ENCODE data around the gene PSMB3. TPM values are rescaled to one million over a fixed set of nuclear protein-coding genes. Genes with fewer than 3 reads are reported as not detected.

Gene PSMB3
- 154 TPM for total RNA-seq
- long read RNA-seq, transcript PSMB3-211 (6 exons, 773 nt): major isoform, 75 of 76 reads
- long read RNA-seq, partial matches to known transcripts: 1 of 76 reads
- long read RNA-seq, other reads (novel, unspliced or antisense): 0 of 76 reads

DNA sequence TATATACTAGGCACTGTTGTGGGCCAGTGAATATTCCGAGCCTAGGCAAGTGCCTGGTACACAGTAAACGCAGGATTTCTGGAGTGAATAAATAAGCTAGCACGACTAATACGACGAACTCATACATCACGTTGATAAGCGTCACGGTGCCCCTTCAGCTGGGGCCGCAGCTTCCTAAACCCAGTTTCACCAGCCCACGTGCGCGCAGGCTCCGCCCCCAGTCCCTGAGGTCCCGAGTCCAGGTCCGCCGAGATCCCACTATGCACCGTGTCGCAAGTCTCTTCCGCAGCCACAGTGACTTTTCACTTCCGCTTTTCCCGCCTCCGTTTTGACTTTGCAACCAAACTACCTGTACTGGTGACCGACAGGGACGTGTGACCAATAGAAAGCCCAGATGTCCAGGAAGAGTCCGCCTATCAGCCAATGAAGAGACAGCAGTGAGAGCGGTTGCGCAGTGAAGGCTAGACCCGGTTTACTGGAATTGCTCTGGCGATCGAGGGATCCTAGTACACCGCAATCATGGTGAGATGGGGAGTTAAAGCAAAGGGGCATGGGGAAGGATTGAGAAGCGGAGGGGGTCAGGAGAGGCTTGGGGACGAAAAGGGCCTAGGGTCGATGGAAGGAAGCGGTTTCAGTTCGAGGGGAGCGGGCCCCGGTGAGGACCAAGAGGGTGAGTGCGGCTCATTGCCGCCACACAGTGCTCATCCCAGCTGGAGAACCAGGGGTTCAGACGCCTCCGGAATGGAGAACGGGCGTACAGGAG lies at the start of gene PSMB3:
TSS of gene PSMB3 (plus strand) at position 434 of the 763 bp plus-strand sequence. CDS start at position 520, 86 bp downstream.
- intact Hi-C loops (cut with DNase I): loop anchor here (5.0 kb wide), 1 partner anchor 45 kb away; the partner anchor contains the start of gene PIP4K2B
- peak; percentile 85 for ATAC-seq (ENCODE audit: poor library complexity)

DNA sequence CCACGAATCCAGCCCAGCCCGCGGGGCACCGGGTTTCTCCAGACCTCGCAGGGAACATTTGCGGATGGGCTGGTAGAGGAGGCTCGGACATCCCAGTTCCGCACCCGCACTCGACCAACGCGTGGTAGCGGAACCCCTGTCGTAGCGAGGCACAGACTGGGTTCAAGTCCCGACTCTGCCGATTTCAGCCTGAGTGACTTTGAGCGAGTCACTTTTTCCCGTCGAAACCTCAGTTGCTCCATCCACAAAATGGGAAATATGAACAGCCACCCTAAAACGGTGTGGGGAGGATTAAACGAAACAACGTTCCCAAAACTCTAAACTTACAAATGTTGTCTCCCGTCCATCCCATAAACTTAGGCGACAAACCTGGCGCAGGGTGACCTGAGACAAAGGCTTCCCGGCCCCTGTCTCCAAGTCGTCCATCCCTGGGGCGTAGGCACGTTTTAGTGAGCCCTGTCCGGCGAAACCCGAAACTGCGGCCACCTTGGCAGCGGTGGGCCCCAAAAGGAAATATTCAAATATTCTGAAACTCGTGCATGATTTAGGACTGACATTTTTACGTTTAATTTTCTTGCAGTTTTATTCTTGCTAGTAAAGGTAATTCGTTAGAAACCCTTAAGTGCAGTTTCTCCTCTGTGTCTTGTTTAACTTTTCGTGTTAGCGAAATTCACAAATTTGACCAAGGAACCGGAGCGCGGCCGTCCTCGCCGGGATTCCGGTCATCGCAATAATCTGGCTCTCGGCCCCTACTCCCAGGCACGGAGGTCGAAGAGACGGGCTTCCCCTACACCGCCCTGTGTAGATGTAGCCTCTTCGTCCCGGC lies 49.4 kb upstream of the PSMB3 start:
- peak; percentile 55 for DNase-seq
- intact Hi-C loops (cut with DNase I): loop anchor here (5.0 kb wide), 1 partner anchor 34 kb away; no protein-coding TSS in a partner anchor
- peak; percentile 0 for ATAC-seq (ENCODE audit: poor library complexity)

More for the DNA sequence above, at the start of gene PSMB3:
- DNase-seq: peak; percentile 96

DNA sequence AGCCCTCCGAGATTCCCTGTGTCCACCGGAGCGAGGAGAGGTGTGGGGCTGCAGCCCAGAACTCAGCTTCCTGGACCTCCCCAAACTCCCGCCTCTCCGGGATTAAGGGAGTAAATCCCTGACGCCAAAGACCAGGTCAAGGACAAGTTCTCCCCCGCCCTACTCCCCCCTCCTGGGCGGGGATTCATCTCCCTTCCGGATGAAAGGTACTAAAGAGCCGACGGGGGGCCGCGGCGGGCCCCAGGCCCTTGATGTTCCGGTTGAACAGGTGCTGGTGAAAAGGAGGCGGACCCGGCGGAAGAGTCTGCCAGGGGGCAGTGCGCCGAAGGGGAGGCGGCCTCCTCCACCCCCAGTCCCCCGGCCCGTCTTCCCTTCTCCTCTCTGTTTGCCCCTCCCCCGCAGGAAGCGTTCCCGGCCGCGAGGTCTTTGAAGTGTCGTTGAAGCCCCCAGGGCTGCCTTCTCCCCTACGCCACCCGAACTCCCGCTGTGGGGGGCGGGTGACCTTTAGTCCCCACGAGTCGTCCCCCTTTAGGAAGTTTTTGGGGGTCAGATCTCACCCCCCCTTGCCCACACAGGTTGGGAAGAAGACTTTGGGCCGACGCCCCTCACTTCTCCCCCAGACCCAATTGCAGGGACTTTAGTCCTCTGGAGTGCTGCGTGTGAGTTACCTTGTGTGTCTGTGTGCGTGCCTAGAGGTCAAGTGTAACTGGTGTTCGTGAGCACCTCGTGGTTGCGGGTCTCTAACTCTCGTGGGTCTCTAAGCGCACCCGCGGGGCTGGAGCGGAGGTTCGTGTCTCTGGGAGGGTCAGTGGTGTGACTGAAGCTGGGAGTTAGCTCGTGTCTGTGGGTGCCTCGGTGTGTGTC lies 48.6 kb upstream of the PSMB3 start:
- ATAC-seq (ENCODE audit: poor library complexity) (peak; percentile 53), DNase-seq (peak; percentile 88)
- intact Hi-C loops (cut with DNase I): loop anchor here (5.0 kb wide), 1 partner anchor 33 kb away; no protein-coding TSS in a partner anchor

DNA sequence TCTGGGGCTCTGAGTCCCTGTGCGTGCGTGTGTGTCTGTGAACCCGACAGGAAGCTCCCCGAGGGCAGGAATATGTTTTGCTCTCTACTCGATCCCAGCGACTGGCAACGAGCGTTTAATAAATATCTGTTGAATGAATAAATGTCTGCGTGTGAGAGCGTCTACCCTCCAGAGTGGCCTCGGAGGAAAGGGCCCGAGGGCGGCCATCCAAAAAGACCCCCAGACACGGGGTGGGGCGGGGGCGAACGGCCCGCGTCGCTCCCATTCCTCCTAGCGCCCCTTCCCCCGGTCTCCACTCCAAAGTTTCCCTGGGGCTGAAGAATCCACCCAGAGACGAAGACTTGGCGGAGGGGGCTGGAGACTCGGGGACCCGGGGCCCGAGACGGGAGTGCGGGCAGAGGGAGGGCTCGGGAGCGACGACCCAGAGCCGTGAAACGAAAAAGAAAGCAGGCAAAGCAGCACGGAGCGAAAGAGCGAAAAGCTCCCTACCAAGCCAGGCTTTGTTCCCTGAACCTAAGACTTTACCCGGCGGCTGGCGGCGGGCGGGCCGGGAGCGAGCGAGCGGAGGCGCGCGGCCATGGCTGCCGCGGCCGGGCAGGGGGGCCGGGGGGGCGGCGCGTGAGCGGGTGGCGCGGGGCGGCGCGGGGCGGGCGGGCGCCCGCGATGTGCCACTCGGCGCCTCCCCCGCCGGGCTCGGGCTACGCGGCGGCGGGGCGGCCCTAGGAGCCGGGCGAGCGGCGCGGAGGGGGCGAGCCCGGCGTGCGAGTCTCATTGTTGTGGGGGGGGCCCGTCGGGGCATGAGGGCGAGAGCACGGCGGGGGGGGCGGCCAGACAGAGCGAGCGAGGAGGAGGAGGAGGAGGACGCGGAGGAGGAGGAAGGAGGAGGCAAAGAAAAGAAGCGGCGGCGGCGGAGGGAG lies 47.7 kb upstream of the PSMB3 start, which contains the start of gene MLLT6:
TSS of gene MLLT6 (plus strand) at position 668 of the 917 bp plus-strand sequence. CDS start 360 bp downstream, outside the sequence.
- DNase-seq: peak; percentile 89
- ATAC-seq (ENCODE audit: poor library complexity): peak; percentile 49
- intact Hi-C loops (cut with DNase I): loop anchor here (5.0 kb wide), 1 partner anchor 32 kb away; no protein-coding TSS in a partner anchor

DNA sequence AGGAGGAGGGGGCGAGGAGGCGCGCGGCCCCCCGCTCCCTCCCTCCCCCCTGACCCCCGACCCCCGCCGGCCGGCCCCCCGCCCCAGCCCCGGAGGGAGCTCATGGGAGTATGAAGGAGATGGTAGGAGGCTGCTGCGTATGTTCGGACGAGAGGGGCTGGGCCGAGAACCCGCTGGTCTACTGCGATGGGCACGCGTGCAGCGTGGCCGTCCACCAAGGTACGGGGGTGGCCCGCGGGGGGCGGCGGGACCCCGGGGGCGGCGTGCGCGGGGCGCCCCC lies 47.1 kb upstream of the PSMB3 start:
- no peak for ATAC-seq (ENCODE audit: poor library complexity)
- intact Hi-C loops (cut with DNase I): no loop called here
- DNase-seq: no peak

DNA sequence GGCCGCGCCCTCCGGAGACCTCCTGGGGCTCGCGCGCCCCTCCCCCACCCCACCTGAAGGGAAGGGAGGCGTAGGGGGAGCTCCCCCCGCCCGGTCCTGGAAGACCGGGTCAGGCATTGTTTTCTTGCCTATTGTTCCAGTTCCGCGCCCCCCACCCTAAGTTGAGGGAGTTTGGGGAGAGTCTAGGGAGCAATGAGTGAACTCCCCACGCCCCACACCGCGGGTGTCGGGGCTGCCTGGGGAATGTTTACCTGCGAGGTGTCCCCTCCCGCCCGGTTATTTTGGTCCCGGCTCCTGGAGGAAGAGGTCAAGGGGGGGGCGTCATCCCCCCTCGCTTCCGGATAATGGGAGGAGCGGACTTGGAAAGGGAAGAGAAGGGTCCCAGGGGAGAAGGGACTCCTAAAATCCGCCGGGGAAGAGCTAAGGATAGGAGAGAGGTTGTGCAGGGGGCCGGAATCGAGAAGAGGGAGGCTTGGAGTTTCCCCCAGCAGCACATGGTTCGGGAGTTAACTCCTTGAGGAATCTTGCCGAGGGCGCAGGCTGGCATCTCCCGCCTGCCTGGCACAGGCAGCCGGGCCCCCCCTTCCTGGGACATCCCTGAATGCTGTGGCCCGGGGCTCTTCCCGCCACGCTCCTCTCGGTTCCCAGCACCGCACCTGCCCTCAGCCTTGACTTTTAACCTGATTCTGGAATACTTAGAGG lies 46.6 kb upstream of the PSMB3 start:
- intact Hi-C loops (cut with DNase I): no loop called here
- no peak for ATAC-seq (ENCODE audit: poor library complexity)
- DNase-seq: peak; percentile 80

DNA sequence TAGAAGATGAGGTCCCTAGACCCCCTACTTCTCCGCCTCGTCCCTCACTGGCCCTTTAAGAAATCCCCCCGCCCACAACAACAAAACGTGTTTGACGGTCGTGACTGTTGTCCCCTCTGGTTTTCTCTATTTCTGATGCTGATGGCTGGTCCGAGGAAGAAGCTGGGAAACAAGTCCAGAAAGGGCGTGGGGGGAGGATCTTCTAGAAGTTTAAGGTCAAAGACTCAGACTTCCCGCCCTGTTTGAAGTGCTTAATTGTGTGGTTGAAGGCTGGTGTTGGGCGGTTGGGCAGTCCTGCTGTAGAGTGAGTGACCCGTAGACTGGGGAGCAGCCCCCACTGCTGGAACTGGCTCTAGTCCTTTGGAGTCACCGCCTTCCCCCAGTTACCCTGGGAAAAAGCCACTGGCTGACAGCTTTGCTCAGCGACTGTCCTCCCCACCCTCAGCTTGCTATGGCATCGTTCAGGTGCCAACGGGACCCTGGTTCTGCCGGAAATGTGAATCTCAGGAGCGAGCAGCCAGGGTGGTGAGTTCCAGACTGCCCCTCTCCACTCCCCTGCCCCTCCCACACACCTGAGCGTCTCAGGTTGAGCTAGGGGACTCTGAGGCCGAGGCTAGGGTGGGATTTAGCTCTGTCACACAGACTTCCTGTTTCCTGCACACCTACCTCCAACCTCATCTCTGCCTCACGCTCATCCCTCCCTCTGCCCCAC lies 45.9 kb upstream of the PSMB3 start:
- intact Hi-C loops (cut with DNase I): no loop called here
- DNase-seq: no peak
- ATAC-seq (ENCODE audit: poor library complexity): no peak

DNA sequence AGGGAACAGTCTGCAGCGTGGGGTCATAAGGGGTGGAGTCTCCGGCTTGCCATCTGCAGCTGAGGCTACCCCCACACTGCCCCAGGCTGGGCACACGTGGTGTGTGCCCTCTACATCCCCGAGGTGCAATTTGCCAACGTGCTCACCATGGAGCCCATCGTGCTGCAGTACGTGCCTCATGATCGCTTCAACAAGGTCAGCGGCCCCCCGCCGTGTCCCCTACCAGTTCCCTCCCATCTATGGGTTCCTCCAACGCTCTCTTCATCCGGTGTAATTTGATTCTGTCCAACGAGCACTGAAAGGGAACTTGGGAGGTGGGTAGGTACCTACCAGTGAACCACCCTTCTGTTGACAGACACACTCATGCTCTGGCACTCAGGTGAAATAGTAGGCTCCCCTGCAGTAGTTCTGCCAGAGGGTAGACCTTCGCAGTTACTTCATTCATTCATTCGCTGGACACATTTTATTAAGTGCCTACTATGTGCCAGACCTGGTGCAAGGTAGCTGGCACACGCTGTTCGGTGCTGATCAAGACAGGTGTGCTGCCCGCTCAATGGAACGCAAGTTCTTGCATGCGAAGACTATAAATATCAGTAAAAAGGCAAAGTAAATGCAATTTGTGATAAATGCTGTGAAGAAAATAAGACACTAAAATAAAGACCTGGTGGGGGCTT lies 44.7 kb upstream of the PSMB3 start:
- intact Hi-C loops (cut with DNase I): no loop called here
- DNase-seq (no peak), ATAC-seq (ENCODE audit: poor library complexity) (no peak)

DNA sequence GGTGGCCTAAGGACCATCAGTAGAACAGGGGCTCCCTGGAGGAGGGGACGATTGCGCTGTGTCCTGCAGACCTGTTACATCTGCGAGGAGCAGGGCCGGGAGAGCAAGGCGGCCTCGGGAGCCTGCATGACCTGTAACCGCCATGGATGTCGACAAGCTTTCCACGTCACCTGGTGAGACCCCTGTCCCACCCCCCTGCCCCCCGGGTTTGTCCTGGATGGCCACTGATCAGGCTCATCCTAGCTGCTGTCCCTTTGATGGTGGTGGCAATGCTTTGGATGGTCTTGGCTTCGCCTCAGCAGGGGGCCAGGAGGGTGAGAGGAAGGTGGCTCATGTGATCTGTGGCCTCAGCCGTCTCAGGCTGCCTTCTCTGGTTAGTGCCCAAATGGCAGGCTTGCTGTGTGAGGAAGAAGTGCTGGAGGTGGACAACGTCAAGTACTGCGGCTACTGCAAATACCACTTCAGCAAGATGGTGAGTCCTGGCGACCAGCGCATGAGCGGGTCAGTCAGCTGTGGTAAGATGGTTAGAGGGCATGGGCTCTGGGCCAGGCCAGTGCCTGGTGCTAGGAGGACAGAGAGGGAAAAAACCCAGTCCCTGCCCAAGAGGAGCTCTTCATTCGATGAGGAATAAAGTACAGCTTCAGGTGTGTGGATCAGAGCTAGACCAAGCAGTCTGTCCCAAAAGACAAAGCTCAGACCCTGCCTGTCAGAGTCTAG lies 43.3 kb upstream of the PSMB3 start:
- ATAC-seq (ENCODE audit: poor library complexity) (no peak), DNase-seq (no peak)
- intact Hi-C loops (cut with DNase I): no loop called here

DNA sequence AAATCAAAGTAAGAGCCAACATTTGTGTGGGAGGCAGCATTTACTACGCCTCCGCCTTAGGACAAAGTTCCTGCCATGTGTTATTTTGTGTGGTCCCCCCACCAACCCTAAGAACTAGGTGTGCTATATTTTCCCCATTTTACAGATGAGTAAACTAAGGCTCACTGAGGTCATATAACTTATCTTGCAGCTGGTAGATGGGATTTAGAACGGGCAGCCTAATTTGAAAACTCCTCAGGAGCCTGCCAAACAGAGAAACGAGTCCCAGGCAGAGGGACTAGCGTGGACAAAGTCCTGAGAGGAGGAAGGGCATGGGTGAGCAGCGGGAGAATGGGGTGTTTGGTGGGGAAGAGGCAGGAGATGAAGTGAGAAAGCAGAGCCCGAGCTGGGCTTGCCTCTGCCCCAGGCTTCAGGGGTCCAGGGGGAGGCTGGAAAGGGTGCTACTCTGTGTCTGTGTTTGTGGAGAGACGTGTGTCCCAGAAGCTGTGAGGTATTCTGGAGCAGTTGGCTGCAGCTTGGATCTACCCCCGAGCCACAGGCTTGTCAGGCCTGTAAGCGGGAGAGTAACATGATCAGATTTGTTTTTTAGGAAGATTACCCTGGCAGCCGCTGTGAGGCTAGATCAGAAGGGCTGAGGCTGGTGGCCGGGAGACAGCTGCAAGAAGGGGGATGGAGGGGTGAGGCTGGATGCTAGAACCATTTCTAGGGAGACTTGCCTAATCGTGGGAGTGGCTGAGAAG lies 42.5 kb upstream of the PSMB3 start:
- intact Hi-C loops (cut with DNase I): no loop called here
- ATAC-seq (ENCODE audit: poor library complexity): no peak
- no peak for DNase-seq

DNA sequence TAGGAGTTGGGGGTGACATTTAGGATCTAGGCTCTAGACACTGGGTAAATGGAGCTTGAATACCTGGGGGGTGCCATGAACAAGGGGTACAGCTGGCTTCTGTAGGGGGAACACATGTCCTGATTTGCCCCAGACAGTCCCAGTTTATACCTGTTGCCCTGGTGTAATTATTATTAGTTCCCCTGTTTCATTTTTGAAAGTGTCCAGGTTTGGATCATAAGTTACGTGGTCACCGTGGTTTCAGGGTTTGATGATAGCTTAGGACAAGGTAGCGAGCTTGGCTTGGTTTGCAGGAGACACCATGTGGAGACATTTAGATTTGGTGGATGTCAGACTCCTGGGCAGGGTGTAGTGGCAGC lies 42.0 kb upstream of the PSMB3 start:
- no peak for DNase-seq
- intact Hi-C loops (cut with DNase I): no loop called here
- ATAC-seq (ENCODE audit: poor library complexity): no peak

DNA sequence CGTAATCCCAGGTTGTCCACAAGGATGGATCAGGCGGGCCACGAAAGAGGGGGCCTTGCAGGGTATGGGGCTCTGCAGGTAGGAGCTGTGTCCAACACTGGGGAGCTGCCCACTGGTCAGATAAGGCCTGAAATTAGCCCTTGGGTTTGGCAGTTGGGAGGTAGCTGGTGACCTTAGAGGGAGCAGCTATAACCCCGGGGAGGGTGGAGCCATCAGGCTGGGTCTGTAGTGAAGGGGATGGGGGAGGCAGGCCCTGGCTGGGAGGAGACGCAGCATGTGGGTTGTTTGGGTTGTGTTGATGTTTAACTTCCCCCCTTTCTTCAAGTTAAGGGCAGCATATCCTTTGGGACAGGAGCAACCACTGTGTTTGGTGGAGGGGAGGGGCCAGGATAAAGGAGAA lies 41.6 kb upstream of the PSMB3 start:
- intact Hi-C loops (cut with DNase I): no loop called here
- no peak for ATAC-seq (ENCODE audit: poor library complexity)
- no peak for DNase-seq

DNA sequence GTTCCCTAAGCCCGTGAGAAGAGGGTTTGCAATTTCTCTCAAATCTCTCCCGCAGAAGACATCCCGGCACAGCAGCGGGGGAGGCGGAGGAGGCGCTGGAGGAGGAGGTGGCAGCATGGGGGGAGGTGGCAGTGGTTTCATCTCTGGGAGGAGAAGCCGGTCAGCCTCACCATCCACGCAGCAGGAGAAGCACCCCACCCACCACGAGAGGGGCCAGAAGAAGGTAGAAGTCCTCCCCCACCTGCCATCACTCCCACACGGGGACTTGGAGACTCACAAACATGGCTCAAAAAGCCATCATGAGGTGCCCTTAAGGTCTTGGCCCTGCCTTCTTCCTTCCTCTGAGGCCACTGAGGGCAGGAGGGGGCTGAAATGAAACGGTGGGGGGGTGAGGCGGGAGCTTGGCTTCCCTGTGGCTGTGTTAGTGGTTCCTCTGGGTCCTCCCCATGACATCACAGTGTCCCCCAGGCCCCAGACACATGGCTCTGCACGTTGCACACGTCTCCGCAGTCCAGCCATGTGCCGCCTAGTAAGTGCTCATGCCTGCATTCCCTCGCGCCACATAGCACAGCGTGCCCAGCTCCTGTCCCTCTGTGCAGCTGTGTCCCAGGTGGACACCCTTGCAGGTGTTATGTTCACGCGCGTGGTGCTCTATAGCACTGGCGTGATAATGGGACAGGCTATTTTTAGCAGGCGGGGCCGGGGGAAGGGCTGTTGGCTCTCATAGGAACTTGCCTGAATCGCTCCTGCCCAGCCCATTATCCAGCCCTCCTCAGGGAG lies 40.6 kb upstream of the PSMB3 start:
- DNase-seq: peak; percentile 75
- intact Hi-C loops (cut with DNase I): no loop called here
- peak; percentile 73 for ATAC-seq (ENCODE audit: poor library complexity)

DNA sequence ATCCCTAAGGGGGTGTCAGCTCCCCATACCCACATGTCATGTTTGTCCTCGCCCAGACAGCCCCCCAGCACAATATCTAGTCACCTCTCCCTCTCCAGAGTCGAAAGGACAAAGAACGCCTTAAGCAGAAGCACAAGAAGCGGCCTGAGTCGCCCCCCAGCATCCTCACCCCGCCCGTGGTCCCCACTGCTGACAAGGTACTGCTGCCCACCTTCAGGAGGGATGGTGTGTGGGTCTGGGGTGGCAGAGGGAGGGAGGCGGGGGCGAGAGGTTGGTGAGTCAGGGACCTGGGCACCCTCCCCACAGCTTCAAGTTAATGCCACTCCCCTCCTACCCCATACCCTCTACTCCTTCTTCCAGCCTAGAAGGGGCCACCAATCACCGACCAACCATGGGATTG lies 39.9 kb upstream of the PSMB3 start:
- ATAC-seq (ENCODE audit: poor library complexity) (no peak), DNase-seq (no peak)
- intact Hi-C loops (cut with DNase I): no loop called here
